Coronary artery (tissue), 2 donors: Measurements from ENCODE around the gene HBG1.

Experiments
- DNase-seq: peaks from one replicate; pipeline ENCODE4 v3.0.0-alpha.2; 2017; ENCODE audit warnings: low spot score
- H3K27ac ChIP-seq, 2 donors: fragments of 200-600 bp; sonication (generic); one replicate each; pipeline ENCODE4 v1.5.1; 2016 to 2019
- H3K4me3 ChIP-seq: fragments of 200-600 bp; sonication (generic); 2 replicates; pipeline ENCODE4 v1.5.1; 2016; ENCODE audit warnings: mild to moderate bottlenecking, moderate library complexity
- TF ChIP-seq, protein P1 (sequence below): fragments of 200-600 bp; sonication (generic); IDR thresholded peaks from one replicate; pipeline ENCODE4 v1.5.1; 2019; ENCODE audit warnings: antibody characterized with exemption

HBG1 gene

DNA sequence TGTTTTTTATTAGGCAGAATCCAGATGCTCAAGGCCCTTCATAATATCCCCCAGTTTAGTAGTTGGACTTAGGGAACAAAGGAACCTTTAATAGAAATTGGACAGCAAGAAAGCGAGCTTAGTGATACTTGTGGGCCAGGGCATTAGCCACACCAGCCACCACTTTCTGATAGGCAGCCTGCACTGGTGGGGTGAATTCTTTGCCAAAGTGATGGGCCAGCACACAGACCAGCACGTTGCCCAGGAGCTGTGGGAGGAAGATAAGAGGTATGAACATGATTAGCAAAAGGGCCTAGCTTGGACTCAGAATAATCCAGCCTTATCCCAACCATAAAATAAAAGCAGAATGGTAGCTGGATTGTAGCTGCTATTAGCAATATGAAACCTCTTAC, 24.2 kb downstream of the HBG1 start:
- Histone ChIP-seq H3K27ac (no peak overlapping the region), H3K4me3 (no peak overlapping the region)
- no peak for DNase-seq
- TF ChIP-seq, protein P1, sequence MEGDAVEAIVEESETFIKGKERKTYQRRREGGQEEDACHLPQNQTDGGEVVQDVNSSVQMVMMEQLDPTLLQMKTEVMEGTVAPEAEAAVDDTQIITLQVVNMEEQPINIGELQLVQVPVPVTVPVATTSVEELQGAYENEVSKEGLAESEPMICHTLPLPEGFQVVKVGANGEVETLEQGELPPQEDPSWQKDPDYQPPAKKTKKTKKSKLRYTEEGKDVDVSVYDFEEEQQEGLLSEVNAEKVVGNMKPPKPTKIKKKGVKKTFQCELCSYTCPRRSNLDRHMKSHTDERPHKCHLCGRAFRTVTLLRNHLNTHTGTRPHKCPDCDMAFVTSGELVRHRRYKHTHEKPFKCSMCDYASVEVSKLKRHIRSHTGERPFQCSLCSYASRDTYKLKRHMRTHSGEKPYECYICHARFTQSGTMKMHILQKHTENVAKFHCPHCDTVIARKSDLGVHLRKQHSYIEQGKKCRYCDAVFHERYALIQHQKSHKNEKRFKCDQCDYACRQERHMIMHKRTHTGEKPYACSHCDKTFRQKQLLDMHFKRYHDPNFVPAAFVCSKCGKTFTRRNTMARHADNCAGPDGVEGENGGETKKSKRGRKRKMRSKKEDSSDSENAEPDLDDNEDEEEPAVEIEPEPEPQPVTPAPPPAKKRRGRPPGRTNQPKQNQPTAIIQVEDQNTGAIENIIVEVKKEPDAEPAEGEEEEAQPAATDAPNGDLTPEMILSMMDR, result no peak

- TF ChIP-seq, protein P1, result no peak
- no peak for DNase-seq
- Histone ChIP-seq H3K27ac (no peak overlapping the region), H3K4me3 (no peak overlapping the region)
These were observed 24.8 kb downstream of the HBG1 start for GRCh38 chr11:5224538-5225479.

GRCh38 chr11:5223686-5224085, 26.0 kb downstream of the HBG1 start:
- TF ChIP-seq, protein P1, result no peak
- Histone ChIP-seq H3K4me3 (no peak overlapping the region), H3K27ac (no peak overlapping the region)
- DNase-seq, result no peak

DNA sequence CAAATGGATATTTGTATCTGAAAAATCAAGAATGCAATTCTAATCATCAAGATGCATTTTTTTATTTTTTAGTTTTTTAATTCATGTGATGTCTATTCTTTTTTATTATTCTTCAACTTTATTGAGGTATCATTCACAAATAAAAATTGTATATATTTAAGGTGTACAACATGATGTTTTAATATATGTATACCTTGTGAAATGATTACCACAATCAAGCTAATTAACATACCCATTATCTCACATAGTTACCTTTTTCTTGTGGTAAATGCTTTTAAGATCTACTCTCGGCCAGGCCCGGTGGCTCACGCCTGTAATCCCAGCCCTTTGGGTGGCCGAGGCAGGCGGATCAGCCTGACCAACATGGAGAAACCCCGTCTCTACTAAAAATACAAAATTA, 26.5 kb downstream of the HBG1 start:
- DNase-seq, result no peak
- Histone ChIP-seq H3K27ac (no peak overlapping the region), H3K4me3 (no peak overlapping the region)
- TF ChIP-seq, protein P1, result no peak

DNA sequence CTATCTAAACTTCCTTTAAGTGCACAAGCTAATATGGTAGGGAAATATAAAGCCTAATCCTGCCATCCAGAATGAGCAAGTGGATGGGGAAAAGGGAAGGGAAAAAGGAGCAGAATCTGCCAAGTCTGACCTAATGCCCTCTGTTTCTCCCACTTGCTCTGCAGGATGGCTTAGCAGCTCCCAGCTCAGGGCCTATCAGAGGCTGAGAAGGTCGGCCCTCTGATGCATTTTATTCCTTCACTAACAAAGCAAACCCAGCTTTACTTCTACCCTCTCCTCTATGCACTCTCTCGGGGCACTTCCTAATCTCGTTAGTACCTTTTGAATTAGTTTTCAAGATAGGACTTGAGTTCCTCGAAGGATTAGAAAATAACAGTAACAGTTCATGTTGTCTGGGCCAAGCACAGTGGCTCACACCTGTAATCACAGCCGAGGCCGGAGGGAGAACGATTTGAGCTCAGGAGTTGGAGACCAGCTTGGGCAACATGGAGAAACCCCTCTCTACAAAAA, 39.2 kb downstream of the HBG1 start:
- H3K4me3 ChIP-seq, result no peak overlapping the region
- TF ChIP-seq, protein P1, result no peak
- no peak overlapping the region for H3K27ac ChIP-seq
- no peak for DNase-seq

GRCh38 chr11:5204787-5205186, 44.9 kb downstream of the HBG1 start:
- no peak overlapping the region for H3K27ac ChIP-seq
- TF ChIP-seq, protein P1, result no peak
- H3K4me3 ChIP-seq, result no peak overlapping the region
- DNase-seq, result no peak

DNA sequence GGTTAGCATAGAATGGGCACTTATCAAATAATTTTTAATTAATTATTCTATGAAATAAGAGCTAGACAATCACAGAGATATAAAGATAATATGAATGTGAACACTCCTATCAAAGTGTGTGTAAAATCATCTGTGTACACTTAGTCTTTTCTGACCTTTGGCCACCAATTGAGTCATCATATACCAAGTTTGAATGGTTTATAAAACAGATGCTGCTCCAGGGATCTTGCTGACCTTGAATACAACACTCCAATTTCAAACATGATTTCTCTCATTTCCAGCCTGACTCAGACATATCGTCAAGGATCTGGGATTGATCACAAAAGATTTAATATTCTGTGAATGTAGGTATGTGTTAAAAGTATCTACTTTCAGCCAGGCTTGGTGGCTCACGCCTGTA, 46.3 kb downstream of the HBG1 start:
- TF ChIP-seq, protein P1, result no peak
- H3K4me3 ChIP-seq, result no peak overlapping the region
- no peak overlapping the region for H3K27ac ChIP-seq
- no peak for DNase-seq
